ENCODE results near the gene LMNTD2.

DNA sequence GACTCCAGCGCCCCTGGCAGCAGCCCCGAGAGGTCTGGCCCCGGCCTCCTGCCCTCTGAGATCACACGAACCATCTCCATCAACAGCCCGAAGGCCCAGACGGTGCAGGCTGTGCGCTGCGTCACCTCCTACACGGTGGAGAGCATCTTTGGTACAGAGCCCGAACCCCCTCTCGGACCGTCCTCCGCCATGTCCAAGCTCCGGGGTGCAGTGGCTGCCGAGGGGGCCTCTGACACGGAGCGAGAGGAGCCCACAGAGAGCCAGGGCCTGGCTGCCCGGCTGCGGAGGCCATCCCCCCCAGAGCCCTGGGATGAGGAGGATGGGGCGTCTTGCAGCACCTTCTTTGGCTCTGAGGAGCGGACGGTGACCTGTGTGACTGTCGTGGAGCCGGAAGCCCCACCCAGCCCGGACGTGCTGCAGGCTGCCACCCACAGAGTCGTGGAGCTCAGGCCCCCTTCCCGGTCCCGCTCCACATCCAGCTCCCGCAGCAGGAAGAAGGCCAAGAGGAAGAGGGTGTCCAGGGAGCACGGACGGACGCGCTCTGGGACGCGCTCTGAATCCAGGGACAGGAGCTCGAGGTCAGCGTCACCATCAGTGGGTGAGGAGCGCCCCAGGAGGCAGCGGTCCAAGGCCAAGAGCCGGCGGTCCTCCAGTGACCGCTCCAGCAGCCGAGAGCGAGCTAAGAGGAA is 47.6 kb upstream of the LMNTD2 start:
- TF ChIP-seq, protein P1, sequence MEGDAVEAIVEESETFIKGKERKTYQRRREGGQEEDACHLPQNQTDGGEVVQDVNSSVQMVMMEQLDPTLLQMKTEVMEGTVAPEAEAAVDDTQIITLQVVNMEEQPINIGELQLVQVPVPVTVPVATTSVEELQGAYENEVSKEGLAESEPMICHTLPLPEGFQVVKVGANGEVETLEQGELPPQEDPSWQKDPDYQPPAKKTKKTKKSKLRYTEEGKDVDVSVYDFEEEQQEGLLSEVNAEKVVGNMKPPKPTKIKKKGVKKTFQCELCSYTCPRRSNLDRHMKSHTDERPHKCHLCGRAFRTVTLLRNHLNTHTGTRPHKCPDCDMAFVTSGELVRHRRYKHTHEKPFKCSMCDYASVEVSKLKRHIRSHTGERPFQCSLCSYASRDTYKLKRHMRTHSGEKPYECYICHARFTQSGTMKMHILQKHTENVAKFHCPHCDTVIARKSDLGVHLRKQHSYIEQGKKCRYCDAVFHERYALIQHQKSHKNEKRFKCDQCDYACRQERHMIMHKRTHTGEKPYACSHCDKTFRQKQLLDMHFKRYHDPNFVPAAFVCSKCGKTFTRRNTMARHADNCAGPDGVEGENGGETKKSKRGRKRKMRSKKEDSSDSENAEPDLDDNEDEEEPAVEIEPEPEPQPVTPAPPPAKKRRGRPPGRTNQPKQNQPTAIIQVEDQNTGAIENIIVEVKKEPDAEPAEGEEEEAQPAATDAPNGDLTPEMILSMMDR (IDR thresholded peaks at IDR 0.05; ENCODE audit: poor library complexity): no peak
- no peak for TF ChIP-seq EZH2 (IDR thresholded peaks at IDR 0.05; ENCODE audit: borderline replicate concordance)
